ENCODE measurements around the gene CENPB. TPM values are rescaled to one million over a fixed set of nuclear protein-coding genes. Genes with fewer than 3 reads are reported as not detected.

CENPB gene
- total and polyA plus RNA-seq, 2 of the 4 experiments (the other 2 are of a cell fraction) = 45.7 to 59.1 TPM

DNA sequence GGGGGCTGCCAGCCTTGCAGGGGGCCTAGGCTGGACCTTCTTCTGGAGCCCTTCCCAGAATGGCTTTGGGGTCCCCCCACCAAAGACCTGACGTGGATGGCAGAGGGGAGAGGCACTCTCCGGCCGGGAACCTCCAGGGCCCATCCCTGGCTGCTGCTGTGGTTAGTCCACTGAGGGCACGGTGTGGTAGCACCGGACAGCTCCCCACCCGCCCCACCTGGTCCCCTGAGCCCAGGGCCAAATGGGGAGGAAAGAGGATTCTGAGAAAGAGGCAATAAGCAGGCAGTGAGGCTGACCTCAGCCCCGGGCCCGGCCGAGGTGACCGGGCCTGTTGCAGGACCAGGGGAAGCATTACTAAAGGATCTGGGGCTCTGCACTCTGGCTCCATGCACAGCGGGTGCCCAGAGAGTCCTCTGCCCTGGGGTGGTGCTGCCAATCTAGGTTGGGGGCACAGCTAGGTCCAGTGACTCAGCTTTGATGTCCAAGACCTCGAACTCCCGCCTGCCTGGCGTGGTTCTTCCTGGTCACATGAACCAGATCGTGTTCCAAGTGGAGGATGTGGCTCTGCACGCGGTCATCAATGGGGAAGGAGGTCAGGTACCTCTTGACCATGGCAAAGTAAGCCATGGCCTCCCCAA is 2.2 kb downstream of the CENPB start:
- Histone ChIP-seq H3K79me1 (ENCODE audit: low read depth in 1 of 2, low read length in 2 of 2) (peaks cover 7 to 40% of the 10 kb centered on the region in 2 experiments; a peak in 3 of 4 replicates), H3K36me3 (ENCODE audit: control insufficient read depth, insufficient read depth, low read length) (peaks cover 11% of the 10 kb centered on the region), H3K9me1 (ENCODE audit: insufficient read depth, low read length) (peaks cover 12% of the 10 kb centered on the region), H4K20me1 (ENCODE audit: insufficient read depth, low read length) (peaks cover 50% of the 10 kb centered on the region), H3K9me3 (ENCODE audit: control insufficient read depth, insufficient read depth, low read length) (no peaks in the 10 kb centered on the region), H3K4ac (ENCODE audit: low read depth, low read length) (peak overlapping the region; percentile 3; the same call in 1 of the 2 replicates), H3K4me3 (ENCODE audit: insufficient read depth, low read depth, low read length) (no peak overlapping the region), H2AFZ (replicated peaks; ENCODE audit: low read length, poor library complexity) (no peak overlapping the region), H2BK5ac (ENCODE audit: low read depth, low read length, poor library complexity, severe bottlenecking) (no peak overlapping the region), H2BK120ac (ENCODE audit: low read depth, low read length) (no peak overlapping the region), H3K4me2 (ENCODE audit: low read depth, low read length) (peak overlapping the region; percentile 99; the same call in 1 of the 2 replicates), H2BK15ac (ENCODE audit: low read depth, low read length) (no peak overlapping the region), H3K27ac (ENCODE audit: insufficient read depth, low read length) (no peak overlapping the region), H3K4me1 (ENCODE audit: control insufficient read depth, insufficient read depth, low read length) (peaks cover 16% of the 10 kb centered on the region), H3K9ac (ENCODE audit: low read depth, low read length) (peak overlapping the region; percentile 24; the same call in 1 of the 2 replicates), H4K5ac (ENCODE audit: low read depth, low read length) (no peak overlapping the region), H2AK5ac (ENCODE audit: low read depth, low read length) (no peak overlapping the region), H3K18ac (ENCODE audit: low read depth, low read length) (no peak overlapping the region), H2AK9ac (replicated peaks; ENCODE audit: low read depth, low read length, poor library complexity) (no peak overlapping the region), H4K8ac (ENCODE audit: low read depth in 2 of 2, low read length in 2 of 2) (no peak overlapping the region), H4K91ac (ENCODE audit: insufficient read depth, low read depth, low read length) (no peak overlapping the region), H3K27me3 (ENCODE audit: control insufficient read depth, insufficient read depth, low read length) (no peaks in the 10 kb centered on the region), H2BK20ac (ENCODE audit: low read depth, low read length) (no peak overlapping the region), H3K23ac (ENCODE audit: low read depth, low read length) (peak overlapping the region; percentile 28; the same call in 1 of the 2 replicates), H3K56ac (ENCODE audit: extremely low read depth, insufficient read depth, low read length) (no peak overlapping the region), H3K14ac (replicated peaks; ENCODE audit: low read depth, low read length) (peak overlapping the region; percentile 24; the same call in 1 of the 2 replicates)
- dilution Hi-C loops (cut with HindIII; ENCODE audit: low sequenced_read_pairs, unreplicated experiment) = no loop called here
- CTCF ChIA-PET = no interaction called here
- TF ChIP-seq BHLHE40 (IDR thresholded peaks at IDR 0.05; ENCODE audit: low read depth, low read length) = no peak
- TF ChIP-seq, protein P1, sequence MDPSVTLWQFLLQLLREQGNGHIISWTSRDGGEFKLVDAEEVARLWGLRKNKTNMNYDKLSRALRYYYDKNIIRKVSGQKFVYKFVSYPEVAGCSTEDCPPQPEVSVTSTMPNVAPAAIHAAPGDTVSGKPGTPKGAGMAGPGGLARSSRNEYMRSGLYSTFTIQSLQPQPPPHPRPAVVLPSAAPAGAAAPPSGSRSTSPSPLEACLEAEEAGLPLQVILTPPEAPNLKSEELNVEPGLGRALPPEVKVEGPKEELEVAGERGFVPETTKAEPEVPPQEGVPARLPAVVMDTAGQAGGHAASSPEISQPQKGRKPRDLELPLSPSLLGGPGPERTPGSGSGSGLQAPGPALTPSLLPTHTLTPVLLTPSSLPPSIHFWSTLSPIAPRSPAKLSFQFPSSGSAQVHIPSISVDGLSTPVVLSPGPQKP (IDR thresholded peaks at IDR 0.05; ENCODE audit: borderline replicate concordance, low read depth, low read length) = no peak
- TF ChIP-seq RAD21 (IDR thresholded peaks at IDR 0.05; ENCODE audit: low read length) = no peak
- no peak for TF ChIP-seq MAFK (IDR thresholded peaks at IDR 0.05; ENCODE audit: low read depth, low read length)
- no peak for TF ChIP-seq CHD1 (IDR thresholded peaks at IDR 0.05; ENCODE audit: low read depth, low read length)
- no peak for TF ChIP-seq NFE2L2 (IDR thresholded peaks at IDR 0.05; ENCODE audit: low read depth, low read length)
- no peak for TF ChIP-seq CTCF (conservative IDR thresholded peaks at IDR 0.05; ENCODE audit: low read depth, low read length)
- no peak for TF ChIP-seq RCOR1 (IDR thresholded peaks at IDR 0.05; ENCODE audit: insufficient replicate concordance, low read length)
- no peak for TF ChIP-seq MAZ (IDR thresholded peaks at IDR 0.05; ENCODE audit: borderline replicate concordance, low read depth, low read length)
- TF ChIP-seq CEBPB (IDR thresholded peaks at IDR 0.05; ENCODE audit: low read depth, low read length) = no peak
- TF ChIP-seq POLR2A (IDR thresholded peaks at IDR 0.05; ENCODE audit: low read depth, low read length) = no peak
- WGBS, 2 experiments (ENCODE audit: extremely low coverage in 2 of 2, insufficient read length in 1 of 2) = 89% methylated on average over 9 of the region's 17 CpGs; no CpG with 5 or more reads in 1 of the 2 experiments
- POLR2A ChIA-PET (ENCODE audit: unreplicated experiment) = interaction anchor here (0.5 kb wide), 2 partner anchors 51 to 68 kb away, joined by 3 to 5 read pairs; no protein-coding TSS in a partner anchor
- intact Hi-C loops (cut with micrococcal nuclease) = no loop called here
- TSS peak; percentile 93 for BruUV-seq (replicated peaks)
- no peak for DNase-seq
- ATAC-seq (ENCODE audit: low read depth) = no peak
- in situ Hi-C loops (cut with MboI; ENCODE audit: low sequenced_read_pairs) = loop anchor here (10.0 kb wide), 1 partner anchor 300 kb away; no protein-coding TSS in a partner anchor

Measured in IMR-90 (cell line).